ENCODE results near the gene SGMS1. TPM values are rescaled to one million over a fixed set of nuclear protein-coding genes. Genes with fewer than 3 reads are reported as not detected.

Gene SGMS1
- total RNA-seq, 5 donors from 2014 or later (not counting 1 experiment from before 2014, with no cell fraction given): 28.4 to 39.7 (median 32.6) TPM

DNA sequence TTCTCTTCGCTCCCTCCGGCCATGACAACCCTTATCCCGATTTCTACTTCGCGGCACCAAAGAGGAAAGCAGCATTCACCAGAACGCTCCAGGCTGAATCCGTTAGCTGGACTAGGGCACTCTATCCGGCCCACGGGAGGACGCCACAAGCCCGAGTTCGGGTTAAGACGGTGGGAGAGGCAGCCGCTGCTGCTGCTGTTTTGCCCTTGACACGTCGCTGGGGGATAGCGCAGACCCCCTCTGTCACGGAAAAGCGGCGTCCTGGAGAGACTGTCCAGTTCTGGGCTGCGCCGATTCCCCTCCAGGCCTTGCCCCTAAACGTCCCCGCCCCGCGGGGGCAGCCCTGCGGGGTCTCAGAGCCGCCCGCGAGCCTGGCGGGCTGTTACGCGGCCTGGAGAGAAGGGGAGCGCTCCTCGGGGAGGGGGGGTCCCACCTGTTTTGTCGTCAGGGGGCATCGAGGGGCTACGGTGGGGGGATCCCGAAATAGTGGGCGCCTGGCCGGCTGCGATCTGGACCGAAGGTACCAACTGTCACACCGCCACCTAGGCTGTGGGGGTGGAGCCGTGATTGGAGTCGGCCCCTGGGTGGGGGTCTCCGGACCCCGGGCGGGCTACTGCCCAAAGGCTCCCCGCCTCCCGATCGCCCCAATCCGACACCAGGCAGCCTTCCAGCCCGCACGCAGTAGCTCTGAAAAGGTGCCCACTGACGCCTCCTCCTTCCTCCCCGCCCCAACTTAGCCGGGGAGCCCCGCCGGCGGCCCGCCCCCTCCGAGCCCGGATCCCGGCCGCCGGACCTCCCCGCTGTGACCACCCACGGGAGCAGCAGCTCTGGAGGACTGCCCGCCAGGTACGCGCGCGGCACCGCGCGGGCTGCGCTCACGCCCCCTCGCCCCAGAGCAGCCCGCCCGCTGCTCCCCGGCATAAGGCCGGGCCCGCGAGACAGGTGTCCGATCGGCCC lies 772 bp downstream of the SGMS1 start:
- ATAC-seq (replicated peaks in 1 of 4) (peak; percentile 3 to 11 (median 6)), DNase-seq (peak in 34 of 35 experiments; percentile 9 to 66 (median 28))
- ChIA-PET CTCF (interaction anchor here (0.6 to 2.8 kb wide), 8 partner anchors 9 to 110 kb away, joined by 3 to 17 read pairs (median 4); no protein-coding TSS in a partner anchor), POLR2A (interaction anchor here in 1 of 2 donors (0.6 to 1.1 kb wide), 4 partner anchors 14 to 206 kb away, joined by 3 to 5 read pairs (median 3); no protein-coding TSS in a partner anchor)
- H3K27me3 Mint-ChIP-seq: no peaks in the 10 kb centered on the region
- whole genome bisulfite sequencing (ENCODE audit: insufficient coverage): under 1% methylated on average over 75 of the region's 88 CpGs
- Histone ChIP-seq H3K9me3 (no peaks in the 10 kb centered on the region), H3K36me3 (ENCODE audit: control insufficient read depth in 2 of 2, extremely low read depth in 1 of 2, insufficient read depth in 1 of 2, low read length in 1 of 2) (no peaks in the 10 kb centered on the region), H3K4me1 (ENCODE audit: control insufficient read depth in 1 of 2, extremely low read depth in 1 of 2, insufficient read depth in 2 of 2, low read length in 2 of 2) (peaks cover 40 to 46% of the 10 kb centered on the region in 2 experiments), H3K27me3 (replicated peaks in 1 of 2; ENCODE audit: control insufficient read depth in 2 of 2, extremely low read depth in 1 of 2, insufficient read depth in 2 of 2, low read length in 1 of 2) (no peaks in the 10 kb centered on the region), H3K27ac (ENCODE audit: low read length) (peak overlapping the region; percentile 79), H3K4me3 (ENCODE audit: control insufficient read depth in 1 of 2, extremely low read depth in 1 of 2, low read length in 1 of 2) (peak overlapping the region; percentile 90 to 93)
- peak overlapping the region; percentile 92 to 99 (median 99) for H3K4me3 Mint-ChIP-seq
- H3K36me3 Mint-ChIP-seq: no peaks in the 10 kb centered on the region
- peaks cover 45 to 54% (median 47%) of the 10 kb centered on the region in 3 donors for H3K4me1 Mint-ChIP-seq
- H3K9me3 Mint-ChIP-seq: no peaks in the 10 kb centered on the region
- H3K27ac Mint-ChIP-seq: peak overlapping the region; percentile 96 to 98

GRCh38 chr10:50621968-50622705 lies 1.6 kb downstream of the SGMS1 start:
- H3K9me3 ChIP-seq: no peaks in the 10 kb centered on the region
- peak overlapping the region; percentile 79 for H3K27ac ChIP-seq (ENCODE audit: low read length)
- H3K4me3 Mint-ChIP-seq: peak overlapping the region; percentile 92 to 99 (median 99)
- ATAC-seq (replicated peaks in 1 of 4) (peak; percentile 32 to 52 (median 34)), DNase-seq (peak; percentile 42 to 78 (median 66))
- H3K27me3 ChIP-seq (replicated peaks in 1 of 2; ENCODE audit: control insufficient read depth in 2 of 2, extremely low read depth in 1 of 2, insufficient read depth in 2 of 2, low read length in 1 of 2): no peaks in the 10 kb centered on the region
- WGBS (ENCODE audit: insufficient coverage): 0% methylated on average over 16 of the region's 21 CpGs
- H3K27me3 Mint-ChIP-seq: no peaks in the 10 kb centered on the region
- peaks cover 40 to 50% of the 10 kb centered on the region in 2 experiments for H3K4me1 ChIP-seq (ENCODE audit: control insufficient read depth in 1 of 2, extremely low read depth in 1 of 2, insufficient read depth in 2 of 2, low read length in 2 of 2)
- peaks cover 49 to 59% (median 54%) of the 10 kb centered on the region in 3 donors for H3K4me1 Mint-ChIP-seq
- peak overlapping the region; percentile 95 to 98 for H3K27ac Mint-ChIP-seq
- no peaks in the 10 kb centered on the region for H3K36me3 ChIP-seq (ENCODE audit: control insufficient read depth in 2 of 2, extremely low read depth in 1 of 2, insufficient read depth in 1 of 2, low read length in 1 of 2)
- ChIA-PET POLR2A (interaction anchor here (0.7 to 1.1 kb wide), 5 partner anchors 10 to 63 kb away, joined by 3 to 4 read pairs (median 3); no protein-coding TSS in a partner anchor), CTCF (interaction anchor here (0.6 to 2.8 kb wide), 14 partner anchors 8 to 110 kb away, joined by 3 to 17 read pairs (median 4); no protein-coding TSS in a partner anchor)
- no peaks in the 10 kb centered on the region for H3K36me3 Mint-ChIP-seq
- no peaks in the 10 kb centered on the region for H3K9me3 Mint-ChIP-seq
- H3K4me3 ChIP-seq (ENCODE audit: control insufficient read depth in 1 of 2, extremely low read depth in 1 of 2, low read length in 1 of 2): peak overlapping the region; percentile 90 to 93

- CTCF ChIA-PET: interaction anchor here (0.7 to 2.8 kb wide), 6 partner anchors 11 to 109 kb away, joined by 3 to 17 read pairs (median 4); no protein-coding TSS in a partner anchor
- peaks cover 40 to 50% of the 10 kb centered on the region in 2 experiments for H3K4me1 ChIP-seq (ENCODE audit: control insufficient read depth in 1 of 2, extremely low read depth in 1 of 2, insufficient read depth in 2 of 2, low read length in 2 of 2)
- H3K27me3 ChIP-seq (replicated peaks in 1 of 2; ENCODE audit: control insufficient read depth in 2 of 2, extremely low read depth in 1 of 2, insufficient read depth in 2 of 2, low read length in 1 of 2): no peaks in the 10 kb centered on the region
- H3K27ac ChIP-seq (ENCODE audit: low read length): peak overlapping the region; percentile 79
- peak overlapping the region; percentile 92 to 99 (median 99) for H3K4me3 Mint-ChIP-seq
- no peak for ATAC-seq (replicated peaks in 1 of 4)
- WGBS (ENCODE audit: insufficient coverage): no CpG with 5 or more reads among the region's 7 CpGs
- no peaks in the 10 kb centered on the region for H3K36me3 Mint-ChIP-seq
- no peaks in the 10 kb centered on the region for H3K9me3 ChIP-seq
- DNase-seq: no peak
- H3K27me3 Mint-ChIP-seq: no peaks in the 10 kb centered on the region
- H3K27ac Mint-ChIP-seq: peak overlapping the region; percentile 95 to 98
- no peaks in the 10 kb centered on the region for H3K9me3 Mint-ChIP-seq
- POLR2A ChIA-PET: interaction anchor here (0.6 to 1.1 kb wide), 6 partner anchors 9 to 62 kb away, joined by 3 to 4 read pairs (median 3); no protein-coding TSS in a partner anchor
- H3K4me3 ChIP-seq (ENCODE audit: control insufficient read depth in 1 of 2, extremely low read depth in 1 of 2, low read length in 1 of 2): no peak overlapping the region
- no peaks in the 10 kb centered on the region for H3K36me3 ChIP-seq (ENCODE audit: control insufficient read depth in 2 of 2, extremely low read depth in 1 of 2, insufficient read depth in 1 of 2, low read length in 1 of 2)
- H3K4me1 Mint-ChIP-seq: peaks cover 50 to 66% (median 57%) of the 10 kb centered on the region in 3 donors
Measured at GRCh38 chr10:50620899-50621298, 2.9 kb downstream of the SGMS1 start.

DNA sequence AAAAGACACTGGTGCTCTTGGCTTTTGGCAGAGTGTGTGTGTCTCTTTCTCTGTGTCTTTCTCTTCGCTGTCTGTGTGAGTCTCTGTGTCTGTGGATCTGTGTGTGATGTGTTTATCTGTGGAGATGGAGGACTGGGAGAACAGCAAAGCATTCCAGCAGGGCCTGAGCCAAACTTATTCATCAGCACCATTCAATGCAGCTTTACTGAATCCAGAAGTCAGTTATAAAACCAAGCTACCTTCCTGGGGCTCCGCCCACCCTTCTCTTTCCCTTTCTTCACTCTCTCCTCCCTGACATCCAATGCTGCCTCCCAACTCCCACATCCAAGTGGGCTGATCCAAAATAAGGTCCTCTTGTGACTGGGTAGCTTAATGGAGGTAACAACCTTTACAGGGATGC lies 3.9 kb downstream of the SGMS1 start:
- Histone ChIP-seq H3K27ac (ENCODE audit: low read length) (peak overlapping the region; percentile 2), H3K27me3 (replicated peaks in 1 of 2; ENCODE audit: control insufficient read depth in 2 of 2, extremely low read depth in 1 of 2, insufficient read depth in 2 of 2, low read length in 1 of 2) (no peaks in the 10 kb centered on the region), H3K4me3 (ENCODE audit: control insufficient read depth in 1 of 2, extremely low read depth in 1 of 2, low read length in 1 of 2) (no peak overlapping the region), H3K36me3 (ENCODE audit: control insufficient read depth in 2 of 2, extremely low read depth in 1 of 2, insufficient read depth in 1 of 2, low read length in 1 of 2) (no peaks in the 10 kb centered on the region), H3K4me1 (ENCODE audit: control insufficient read depth in 1 of 2, extremely low read depth in 1 of 2, insufficient read depth in 2 of 2, low read length in 2 of 2) (peaks cover 31 to 43% of the 10 kb centered on the region in 2 experiments), H3K9me3 (no peaks in the 10 kb centered on the region)
- peak overlapping the region in 1 of 3 donors; percentile 99 for H3K4me3 Mint-ChIP-seq
- POLR2A ChIA-PET: interaction anchor here (0.5 to 0.9 kb wide), 2 partner anchors 42 to 554 kb away, joined by 3 to 4 read pairs; no protein-coding TSS in a partner anchor
- H3K27ac Mint-ChIP-seq: peak overlapping the region; percentile 83 to 86
- peaks cover 50 to 64% (median 55%) of the 10 kb centered on the region in 3 donors for H3K4me1 Mint-ChIP-seq
- H3K36me3 Mint-ChIP-seq: no peaks in the 10 kb centered on the region
- DNase-seq (no peak), ATAC-seq (replicated peaks in 1 of 4) (no peak)
- WGBS (ENCODE audit: insufficient coverage): no CpG with 5 or more reads among the region's 2 CpGs
- CTCF ChIA-PET: interaction anchor here in 1 of 2 donors (1.1 to 2.8 kb wide), 3 partner anchors 16 to 67 kb away, joined by 3 to 17 read pairs (median 3); no protein-coding TSS in a partner anchor
- no peaks in the 10 kb centered on the region for H3K9me3 Mint-ChIP-seq
- H3K27me3 Mint-ChIP-seq: no peaks in the 10 kb centered on the region

GRCh38 chr10:50619166-50619565 lies 4.6 kb downstream of the SGMS1 start:
- no peaks in the 10 kb centered on the region for H3K36me3 ChIP-seq (ENCODE audit: control insufficient read depth in 2 of 2, extremely low read depth in 1 of 2, insufficient read depth in 1 of 2, low read length in 1 of 2)
- no peaks in the 10 kb centered on the region for H3K27me3 ChIP-seq (replicated peaks in 1 of 2; ENCODE audit: control insufficient read depth in 2 of 2, extremely low read depth in 1 of 2, insufficient read depth in 2 of 2, low read length in 1 of 2)
- no peaks in the 10 kb centered on the region for H3K9me3 ChIP-seq
- Mint-ChIP-seq H3K27me3 (no peaks in the 10 kb centered on the region), H3K4me1 (peaks cover 57 to 71% (median 61%) of the 10 kb centered on the region in 3 donors), H3K9me3 (no peaks in the 10 kb centered on the region), H3K4me3 (peak overlapping the region in 2 of 3 donors; percentile 46 to 99), H3K36me3 (no peaks in the 10 kb centered on the region), H3K27ac (peak overlapping the region; percentile 83 to 86)
- ATAC-seq (replicated peaks in 1 of 4) (no peak), DNase-seq (no peak)
- H3K27ac ChIP-seq (ENCODE audit: low read length): no peak overlapping the region
- ChIA-PET CTCF (interaction anchor here in 1 of 2 donors (1.3 kb wide), 1 partner anchor 66 kb away, joined by 3 read pairs; no protein-coding TSS in a partner anchor), POLR2A (interaction anchor here (0.6 to 0.9 kb wide), 2 partner anchors 42 to 237 kb away, joined by 4 read pairs; no protein-coding TSS in a partner anchor)
- H3K4me1 ChIP-seq (ENCODE audit: control insufficient read depth in 1 of 2, extremely low read depth in 1 of 2, insufficient read depth in 2 of 2, low read length in 2 of 2): peaks cover 30 to 43% of the 10 kb centered on the region in 2 experiments
- no CpG with 5 or more reads among the region's 1 CpG for WGBS (ENCODE audit: insufficient coverage)
- no peak overlapping the region for H3K4me3 ChIP-seq (ENCODE audit: control insufficient read depth in 1 of 2, extremely low read depth in 1 of 2, low read length in 1 of 2)
